ENCODE measurements around the gene TERT.
"Not testable (repeated sequence)": the region's sequence is repeated elsewhere in the genome, so short reads cannot be mapped to it uniquely, and the experiment has no call there.

Gene TERT

GRCh38 chr5:1330847-1331831 lies 36.3 kb upstream of the TERT start:
- no peak for DNase-seq (ENCODE audit: low spot score)

DNA sequence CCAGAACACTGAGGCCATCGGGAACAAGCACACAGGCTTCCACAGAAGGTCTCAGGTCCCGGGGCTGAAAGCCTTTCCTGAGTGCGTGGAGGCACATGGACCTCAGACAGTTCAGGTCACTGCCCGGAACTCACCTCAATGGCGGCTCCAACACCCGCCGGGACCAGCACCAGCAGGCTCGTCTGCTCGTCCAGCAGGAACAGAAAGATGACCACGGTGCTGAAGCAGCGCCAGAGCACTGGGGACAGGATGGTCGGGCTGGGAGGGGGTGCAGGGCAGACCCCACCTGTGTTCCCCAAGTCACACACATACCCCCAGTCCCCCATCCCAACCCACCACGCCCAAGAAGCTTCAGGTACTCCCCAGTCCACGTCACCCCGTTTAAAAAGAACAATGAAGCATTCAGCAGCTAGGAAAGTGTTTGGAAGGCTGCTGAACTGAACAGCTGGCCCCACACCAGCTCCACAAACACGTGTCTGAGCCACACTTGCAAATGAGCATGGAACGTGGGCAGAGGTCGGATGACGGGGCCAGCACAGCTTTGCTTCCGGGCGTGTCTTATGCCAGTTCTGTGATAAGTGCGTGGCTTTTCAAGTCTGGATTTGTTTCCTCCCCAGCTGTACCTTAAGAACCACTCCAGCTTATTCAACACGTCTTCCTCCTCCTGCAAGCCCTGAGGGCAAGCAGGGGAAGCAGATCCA lies 35.4 kb upstream of the TERT start:
- DNase-seq (ENCODE audit: low spot score) = no peak

- no peak for DNase-seq (ENCODE audit: low spot score)
These were observed 34.3 kb upstream of the TERT start for GRCh38 chr5:1329111-1329579.

DNA sequence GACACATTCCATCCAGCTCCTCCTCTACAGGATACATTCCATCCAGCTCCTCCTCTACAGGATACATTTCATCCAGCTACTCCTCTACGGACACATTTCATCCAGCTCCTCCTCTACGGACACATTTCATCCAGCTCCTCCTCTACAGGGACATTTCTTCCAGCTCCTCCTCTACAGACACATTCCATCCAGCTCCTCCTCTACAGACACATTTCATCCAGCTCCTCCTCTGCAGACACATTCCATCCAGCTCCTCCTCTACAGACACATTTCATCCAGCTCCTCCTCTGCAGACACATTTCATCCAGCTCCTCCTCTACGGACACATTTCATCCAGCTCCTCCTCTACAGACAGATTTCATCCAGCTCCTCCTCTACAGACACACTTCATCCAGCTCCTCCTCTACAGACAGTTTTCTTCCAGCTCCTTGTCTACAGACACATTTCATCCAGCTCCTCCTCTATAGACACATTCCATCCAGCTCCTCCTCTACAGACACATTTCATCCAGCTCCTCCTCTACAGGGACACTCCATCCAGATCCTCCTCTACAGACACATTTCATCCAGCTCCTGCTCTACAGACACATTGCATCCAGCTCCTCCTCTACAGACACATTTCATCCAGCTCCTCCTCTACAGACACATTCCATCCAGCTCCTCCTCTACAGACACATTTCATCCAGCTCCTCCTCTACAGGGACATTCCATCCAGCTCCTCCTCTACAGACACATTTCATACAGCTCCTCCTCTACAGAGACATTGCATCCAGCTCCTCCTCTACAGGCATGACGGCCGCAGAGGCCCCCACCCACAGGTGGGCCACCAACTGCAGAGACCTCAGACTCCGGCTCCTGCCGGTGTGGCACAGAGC lies 33.6 kb upstream of the TERT start:
- not testable (repeated sequence) for DNase-seq (ENCODE audit: low spot score)

- not testable (repeated sequence) for DNase-seq (ENCODE audit: low spot score)
These were observed 32.3 kb upstream of the TERT start for GRCh38 chr5:1326901-1327756.

DNA sequence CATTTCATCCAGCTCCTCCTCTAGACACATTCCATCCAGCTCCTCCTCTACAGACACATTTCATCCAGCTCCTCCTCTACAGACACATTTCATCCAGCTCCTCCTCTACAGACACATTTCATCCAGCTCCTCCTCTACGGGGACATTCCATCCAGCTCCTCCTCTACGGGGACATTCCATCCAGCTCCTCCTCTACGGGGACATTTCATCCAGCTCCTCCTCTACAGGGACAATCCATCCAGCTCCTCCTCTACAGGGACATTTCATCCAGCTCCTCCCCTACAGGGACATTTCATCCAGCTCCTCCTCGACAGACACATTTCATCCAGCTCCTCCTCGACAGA lies 31.6 kb upstream of the TERT start:
- not testable (repeated sequence) for DNase-seq (ENCODE audit: low spot score)

DNA sequence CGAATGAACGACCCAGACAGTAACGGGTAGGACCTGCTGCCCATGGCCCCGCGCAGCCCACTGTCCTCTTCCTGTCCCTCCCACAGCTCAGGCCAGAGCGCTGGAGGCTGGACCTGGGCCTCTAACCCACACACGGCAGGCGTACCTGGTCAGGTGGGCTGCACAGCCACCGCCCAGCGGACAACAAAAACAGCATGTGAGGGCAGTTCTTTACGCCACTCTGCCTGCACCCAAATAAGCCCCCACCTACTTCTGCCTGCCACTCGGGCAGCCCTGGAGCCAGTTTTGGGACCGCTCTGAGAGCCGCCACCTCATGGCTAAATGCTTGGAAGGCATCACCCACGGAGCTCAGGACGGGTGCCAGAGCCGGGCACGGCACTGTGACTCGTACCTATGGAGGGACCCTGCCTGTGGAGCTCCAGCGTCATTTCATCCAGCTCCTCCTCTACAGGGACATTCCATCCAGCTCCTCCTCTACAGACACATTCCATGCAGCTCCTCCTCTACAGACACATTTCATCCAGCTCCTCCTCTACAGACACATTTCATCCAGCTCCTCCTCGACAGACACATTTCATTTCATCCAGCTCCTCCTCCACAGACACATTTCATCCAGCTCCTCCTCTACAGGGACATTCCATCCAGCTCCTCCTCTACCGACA lies 31.1 kb upstream of the TERT start:
- no peak for DNase-seq (ENCODE audit: low spot score)

DNA sequence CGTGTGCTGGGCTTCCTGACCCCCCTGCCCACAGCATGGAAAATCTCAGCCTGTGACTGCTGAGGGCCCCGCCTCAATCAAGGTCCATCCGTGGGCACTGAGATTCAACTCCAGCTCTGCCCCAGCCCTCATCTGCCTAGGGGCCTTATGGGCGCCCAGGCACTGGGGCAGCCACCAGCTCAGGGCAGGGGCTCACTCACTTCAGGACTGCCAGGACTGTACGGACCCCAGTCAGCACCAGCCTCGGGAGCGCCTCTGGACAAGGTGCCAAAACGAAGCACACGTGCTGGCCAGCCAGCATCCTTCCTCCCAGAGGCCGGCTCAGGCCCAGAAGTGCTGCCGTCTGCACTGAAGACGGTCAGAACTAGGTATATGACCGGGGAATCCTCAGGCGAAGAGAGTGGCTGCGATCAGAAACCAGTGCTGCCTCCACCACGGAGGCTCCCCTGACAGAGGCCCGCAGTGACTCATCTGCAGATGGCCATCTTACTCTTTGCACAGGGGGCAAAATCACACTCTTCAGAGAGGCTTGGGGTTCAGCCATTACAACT lies 30.4 kb upstream of the TERT start:
- DNase-seq (ENCODE audit: low spot score) = no peak

DNA sequence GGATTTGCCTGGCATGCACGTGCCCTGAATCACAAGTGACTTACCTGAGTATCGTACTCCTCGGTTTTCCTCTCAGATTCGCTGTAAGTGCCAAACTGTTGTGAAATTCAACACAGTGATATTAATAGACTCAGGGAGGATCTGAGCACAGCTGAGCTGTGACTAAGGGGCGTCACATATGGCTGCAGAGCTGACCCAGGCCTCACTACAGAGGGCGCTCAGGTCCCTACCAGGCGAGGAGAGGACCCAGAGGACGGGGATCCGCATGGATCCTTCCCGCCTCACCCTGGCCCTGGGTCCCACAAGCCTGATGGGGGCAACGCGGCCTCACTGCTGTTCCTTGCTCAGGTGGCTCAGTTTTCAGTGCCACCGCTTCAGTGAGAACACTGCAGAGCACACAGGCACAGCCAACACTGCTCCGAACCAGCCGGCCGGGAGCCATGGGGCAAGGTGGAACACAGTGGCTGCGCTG lies 29.9 kb upstream of the TERT start:
- no peak for DNase-seq (ENCODE audit: low spot score)

DNA sequence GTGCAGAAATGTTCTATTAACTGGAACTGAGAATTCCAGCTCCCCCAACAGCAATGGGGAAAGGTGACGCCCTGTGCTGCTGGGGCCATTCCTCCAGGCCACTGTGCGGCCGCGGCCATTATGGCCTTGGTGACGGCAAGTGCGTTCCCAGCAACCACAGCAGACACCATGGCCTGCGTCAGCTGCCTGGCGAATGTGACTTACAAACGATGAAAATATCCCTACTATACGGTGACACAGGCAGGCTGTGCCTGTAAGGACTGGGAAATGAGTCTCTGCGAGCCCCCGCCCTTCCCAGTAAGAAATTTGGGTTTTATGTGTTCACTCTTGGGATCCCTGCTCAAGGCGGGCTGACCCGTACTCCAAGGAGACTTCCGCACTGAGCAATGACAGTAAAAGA lies 29.4 kb upstream of the TERT start:
- DNase-seq (ENCODE audit: low spot score) = no peak

- DNase-seq (ENCODE audit: low spot score) = no peak
These were observed 28.9 kb upstream of the TERT start for GRCh38 chr5:1323803-1324173.

DNA sequence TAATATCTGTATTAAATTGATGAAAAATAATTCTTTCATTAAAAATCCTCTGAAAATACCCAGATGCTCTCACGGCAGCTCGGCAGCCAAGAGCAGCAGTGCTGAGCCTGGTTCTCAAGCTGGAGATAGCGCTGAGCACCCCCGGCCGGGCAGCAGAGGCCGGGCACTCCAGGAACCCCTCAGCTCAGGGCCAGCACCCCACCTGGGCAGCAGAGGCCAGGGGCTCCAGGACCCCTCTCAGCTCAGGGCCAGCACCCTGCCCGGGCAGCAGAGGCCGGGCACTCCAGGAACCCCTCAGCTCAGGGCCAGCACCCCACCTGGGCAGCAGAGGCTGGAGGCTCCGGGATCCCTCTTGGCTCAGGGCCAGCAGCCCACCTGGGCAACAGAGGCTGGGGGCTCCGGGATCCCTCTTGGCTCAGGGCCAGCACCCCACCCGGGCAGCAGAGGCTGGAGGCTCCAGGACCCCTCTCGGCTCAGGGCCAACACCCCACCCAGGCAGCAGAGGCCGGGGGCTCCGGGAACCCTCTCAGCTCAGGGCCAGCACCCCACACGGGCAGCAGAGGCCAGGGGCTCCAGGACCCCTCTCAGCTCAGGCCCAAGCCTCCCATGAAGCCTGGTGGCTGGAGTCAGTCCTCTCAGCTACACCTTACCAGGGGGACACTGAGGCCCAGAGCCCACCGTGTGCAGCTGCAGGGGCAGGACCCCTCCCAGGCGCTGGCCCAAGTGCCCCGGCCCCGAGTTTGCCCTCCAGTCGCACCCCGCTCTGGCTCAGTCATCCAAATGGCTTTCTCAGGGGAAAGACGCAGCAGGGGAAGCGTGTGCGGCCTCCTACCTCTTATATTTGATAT lies 28.3 kb upstream of the TERT start:
- no peak for DNase-seq (ENCODE audit: low spot score)

- no peak for DNase-seq (ENCODE audit: low spot score)
These were observed 27.4 kb upstream of the TERT start for GRCh38 chr5:1322036-1322900.

GRCh38 chr5:1321576-1321975 lies 26.7 kb upstream of the TERT start:
- no peak for DNase-seq (ENCODE audit: low spot score)

- no peak for DNase-seq (ENCODE audit: low spot score)
These were observed 25.8 kb upstream of the TERT start for GRCh38 chr5:1320436-1321344.

DNA sequence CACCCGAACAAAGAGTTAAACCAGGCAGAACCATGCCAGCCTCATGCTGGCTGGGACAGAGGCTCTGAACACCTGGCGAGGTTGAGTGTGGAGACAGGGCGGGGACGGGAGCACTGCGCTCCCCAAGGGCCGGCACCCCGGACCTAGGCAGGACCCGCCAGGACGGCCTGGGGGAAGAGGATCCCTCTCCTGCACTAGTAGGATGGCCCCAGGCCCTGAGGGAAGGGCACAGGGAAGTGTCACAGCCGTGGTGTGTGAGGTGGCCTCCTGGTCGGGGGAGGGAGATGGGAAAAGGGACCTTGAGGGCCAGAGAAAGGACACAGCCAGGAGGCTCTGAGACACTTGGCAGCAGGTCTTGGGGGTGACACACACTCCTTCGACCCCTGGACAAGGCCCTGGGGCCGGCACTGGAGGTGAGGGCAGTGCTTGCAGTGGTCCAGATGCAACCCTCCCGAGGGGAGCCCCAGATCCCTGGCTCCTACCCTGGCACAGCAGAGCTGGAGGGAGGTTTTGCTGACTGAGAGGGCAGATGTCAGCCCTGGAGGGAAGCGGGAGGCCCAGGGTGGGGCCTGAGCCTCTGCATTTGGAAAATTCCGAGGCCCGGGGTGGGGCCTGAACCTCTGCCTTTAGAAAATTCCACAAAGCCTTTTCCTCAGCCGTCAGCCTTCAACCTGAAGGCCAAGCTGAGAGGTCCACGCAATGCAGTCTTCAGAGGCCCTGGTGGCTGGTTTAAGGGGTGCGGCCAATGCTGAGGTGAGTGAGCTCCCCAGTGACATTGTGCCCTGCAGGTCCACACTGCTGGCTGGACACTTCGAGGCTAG lies 24.8 kb upstream of the TERT start:
- no peak for DNase-seq (ENCODE audit: low spot score)
